Brain pericyte (primary cell): ENCODE measurements around the gene FRYL.
"Not testable (repeated sequence)": the region's sequence is repeated elsewhere in the genome, so short reads cannot be mapped to it uniquely, and the experiment has no call there.

Source experiments
- DNase-seq: peaks from one replicate; pipeline ENCODE4 v3.0.0-alpha.2; 2012; ENCODE audit warnings: low read depth, low spot score

Gene FRYL

DNA sequence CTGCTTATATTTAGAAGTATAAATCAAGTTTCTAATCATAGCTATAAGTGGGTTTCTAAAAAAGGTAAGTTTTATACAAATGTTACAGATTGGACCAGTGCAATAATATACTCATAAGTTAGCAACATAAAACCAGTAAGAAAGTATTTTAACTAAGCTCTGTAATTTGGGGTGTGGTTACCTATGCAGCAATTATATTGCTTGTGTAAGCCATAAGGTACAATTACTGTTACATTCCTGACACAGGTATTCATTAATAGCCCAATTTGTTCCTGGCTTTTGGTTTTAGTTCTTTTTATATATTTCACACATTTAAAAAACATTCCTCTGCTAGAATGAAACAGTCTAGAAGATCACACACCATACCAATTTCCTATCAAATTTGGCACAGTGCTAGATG is 115.1 kb downstream of the FRYL start:
- no peak for DNase-seq

DNA sequence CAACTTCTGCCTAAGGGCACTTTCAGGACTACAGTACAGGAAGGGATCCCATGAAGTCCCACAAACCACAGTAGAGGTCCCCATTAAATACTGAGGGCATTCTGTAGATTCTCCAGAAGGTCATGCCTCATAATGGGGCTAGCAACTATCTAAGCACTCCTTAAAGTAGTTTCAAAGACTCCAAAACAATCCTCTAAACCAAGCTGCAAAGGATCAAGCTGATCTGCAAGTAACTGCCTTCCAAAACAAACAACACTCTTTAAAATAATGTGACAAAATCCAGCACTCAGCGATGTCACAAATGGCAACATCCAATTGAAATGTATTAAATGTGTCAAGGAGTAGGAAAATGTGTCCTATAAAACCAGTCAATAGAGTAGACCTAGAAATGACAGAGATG is 118.7 kb downstream of the FRYL start:
- no peak for DNase-seq

- no peak for DNase-seq
Observed at GRCh38 chr4:48660347-48660746, 119.7 kb downstream of the FRYL start.

- DNase-seq = no peak
Observed at GRCh38 chr4:48654015-48654664, 125.9 kb downstream of the FRYL start.

DNA sequence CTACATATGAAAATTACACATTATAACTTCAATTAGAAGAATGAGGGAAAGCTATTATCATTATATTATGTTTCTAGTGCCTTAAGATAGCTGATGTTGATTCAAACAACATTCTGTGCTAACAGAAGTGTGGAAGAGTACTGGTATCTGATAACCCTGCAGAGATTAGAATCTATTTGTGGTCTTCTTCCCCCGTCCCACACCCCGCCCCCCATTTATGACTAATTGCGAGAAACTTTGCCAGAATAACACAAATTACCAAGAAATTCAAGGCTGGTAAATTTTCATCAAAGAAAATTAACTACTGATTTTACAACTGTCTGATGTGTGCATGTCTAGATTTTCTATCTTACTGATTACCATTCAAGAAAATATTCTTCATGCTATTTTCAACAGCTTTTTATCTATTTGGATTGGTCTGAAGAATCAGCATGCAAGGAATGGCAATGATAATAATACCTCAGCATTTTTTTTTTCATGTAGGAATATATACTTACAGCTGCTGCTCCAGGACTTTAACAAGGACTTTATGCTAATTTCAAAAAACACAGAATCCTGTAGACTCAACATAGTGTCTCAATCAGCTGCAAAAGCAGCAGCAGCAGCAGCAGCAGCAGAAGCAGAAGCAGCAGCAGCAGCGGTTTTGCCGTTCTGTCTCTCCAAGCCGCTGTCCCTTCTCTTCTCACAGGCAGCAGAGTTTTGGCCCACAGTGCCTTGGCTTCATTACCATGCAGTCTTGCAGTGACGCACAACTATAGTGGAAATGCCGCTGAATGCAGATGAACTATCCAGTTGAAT is 126.7 kb downstream of the FRYL start:
- no peak for DNase-seq

DNA sequence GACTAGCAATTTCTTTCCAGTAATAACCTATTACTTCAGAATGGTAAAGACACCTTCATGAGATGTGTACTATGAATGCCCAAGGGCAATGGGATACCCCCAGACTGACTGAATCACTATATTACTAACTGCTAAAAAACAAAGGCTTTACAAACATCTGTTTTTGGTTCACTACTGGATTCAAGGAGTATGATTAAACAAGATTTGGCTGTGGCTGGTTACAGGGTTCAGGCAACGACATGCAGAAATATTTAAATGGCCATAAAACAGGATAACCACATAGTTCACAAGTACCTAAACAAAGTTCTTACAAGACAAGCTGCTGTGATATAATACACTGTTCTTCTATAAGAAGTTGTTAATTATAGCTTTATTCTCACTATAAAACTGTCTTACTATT is 128.2 kb downstream of the FRYL start:
- DNase-seq = no peak

DNA sequence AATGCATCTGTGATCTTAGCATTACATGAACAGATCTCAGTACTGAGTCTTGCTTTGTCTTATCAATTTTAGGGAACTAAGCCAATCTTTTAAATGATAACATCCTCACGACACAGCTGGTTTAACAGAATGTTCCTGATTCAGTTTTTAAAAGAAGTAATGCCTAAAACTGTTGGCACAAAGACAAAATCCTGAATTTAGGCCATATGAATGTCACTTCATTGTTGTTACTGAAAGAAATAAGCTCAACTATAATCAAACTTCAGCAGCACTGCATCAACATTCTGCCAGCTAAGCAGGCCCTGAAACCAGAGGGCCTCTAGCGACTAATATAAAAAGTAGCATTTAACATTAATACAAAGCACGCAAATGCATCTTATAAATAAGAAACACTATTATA is 130.6 kb downstream of the FRYL start:
- DNase-seq = no peak

- DNase-seq = no peak
Observed at GRCh38 chr4:48645225-48645794, 134.8 kb downstream of the FRYL start.

- DNase-seq = no peak
Observed at GRCh38 chr4:48642421-48643374, 137.4 kb downstream of the FRYL start.

GRCh38 chr4:48641401-48641800 is 138.7 kb downstream of the FRYL start:
- DNase-seq = no peak

DNA sequence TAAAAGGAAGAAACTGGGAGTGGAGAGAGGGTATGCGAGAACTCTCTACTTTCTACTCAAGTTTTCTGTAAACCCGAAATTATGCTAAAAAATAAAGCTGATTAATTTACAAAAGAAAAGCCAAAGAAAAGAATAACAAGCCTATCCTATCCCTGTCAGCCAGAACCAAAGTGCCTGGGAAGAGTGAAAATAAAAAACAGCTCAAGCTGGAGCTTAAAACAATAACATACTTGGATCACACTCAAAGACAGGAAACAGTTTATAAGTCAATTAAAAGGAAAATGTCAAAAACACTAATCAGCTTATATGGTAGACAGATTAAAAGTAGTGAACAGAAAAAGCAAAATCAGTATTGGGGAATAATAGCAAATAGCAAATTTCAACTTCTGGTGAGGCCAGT is 139.4 kb downstream of the FRYL start:
- DNase-seq = no peak

GRCh38 chr4:48640225-48640624 is 139.9 kb downstream of the FRYL start:
- DNase-seq = no peak

DNA sequence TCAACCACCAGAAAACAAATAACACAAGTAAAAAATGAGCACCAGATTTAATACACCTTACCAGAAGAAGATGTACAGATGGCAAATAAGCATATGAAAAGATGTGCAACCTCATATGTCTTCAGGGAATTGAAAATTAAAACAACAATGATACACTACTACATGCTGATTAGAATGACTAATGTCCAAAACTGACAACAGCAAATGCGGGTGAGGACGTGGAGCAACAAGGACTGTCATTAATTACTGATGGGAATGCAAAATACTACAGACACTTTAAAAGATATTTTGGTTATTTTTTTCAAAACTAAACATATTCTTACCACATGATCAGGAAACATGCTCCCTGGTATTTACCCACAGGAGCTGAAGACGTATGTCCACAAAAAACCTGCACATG is 140.3 kb downstream of the FRYL start:
- no peak for DNase-seq

DNA sequence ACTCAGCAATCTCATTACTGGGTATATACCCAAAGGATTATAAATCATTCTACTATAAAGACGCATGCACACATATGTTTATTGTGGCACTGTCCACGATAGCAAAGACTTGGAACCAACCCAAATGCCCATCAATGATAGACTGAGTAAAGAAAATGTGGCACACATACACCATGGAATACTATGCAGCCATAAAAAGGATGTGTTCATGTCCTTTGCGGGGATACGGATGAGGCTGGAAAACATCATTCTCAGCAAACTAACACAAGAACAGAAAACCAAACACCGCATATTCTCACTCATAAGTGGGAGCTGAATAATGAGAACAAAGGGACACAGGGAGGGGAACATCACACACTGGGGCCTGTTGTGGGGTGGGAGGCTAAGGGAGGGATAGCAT is 141.5 kb downstream of the FRYL start:
- DNase-seq = not testable (repeated sequence)

GRCh38 chr4:48636911-48637310 is 143.2 kb downstream of the FRYL start:
- DNase-seq = no peak

- no peak for DNase-seq
Observed at GRCh38 chr4:48635980-48636379, 144.1 kb downstream of the FRYL start.

- no peak for DNase-seq
Observed at GRCh38 chr4:48635310-48635709, 144.8 kb downstream of the FRYL start.

DNA sequence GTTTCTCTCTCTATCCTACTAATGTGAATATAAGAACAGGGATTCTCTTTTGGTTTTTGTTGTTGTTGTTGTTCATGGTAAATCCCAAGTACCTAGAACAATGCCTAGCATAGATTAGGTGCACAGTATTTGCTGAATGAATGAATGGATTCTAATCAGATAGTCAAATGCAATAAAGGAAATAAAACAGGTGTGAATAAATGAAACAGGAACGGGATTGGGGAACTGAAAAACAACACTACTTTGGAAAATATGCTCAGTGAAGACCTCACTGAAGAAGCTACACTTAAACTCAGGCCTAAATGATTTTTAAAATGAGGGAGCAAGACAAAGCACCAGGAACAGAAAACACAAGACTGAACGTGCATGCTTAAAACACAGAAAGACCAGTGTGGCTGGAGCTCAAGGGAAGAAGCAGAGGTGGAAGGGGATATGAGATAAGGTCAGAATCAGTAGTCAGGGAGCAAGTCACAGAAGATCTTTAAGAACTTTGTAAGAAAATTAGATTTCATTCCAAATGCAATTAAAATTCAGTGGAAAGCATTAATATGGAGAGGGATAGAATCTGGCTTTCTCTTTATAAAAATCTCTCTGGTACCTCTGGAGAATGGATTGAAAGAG is 145.3 kb downstream of the FRYL start:
- no peak for DNase-seq

DNA sequence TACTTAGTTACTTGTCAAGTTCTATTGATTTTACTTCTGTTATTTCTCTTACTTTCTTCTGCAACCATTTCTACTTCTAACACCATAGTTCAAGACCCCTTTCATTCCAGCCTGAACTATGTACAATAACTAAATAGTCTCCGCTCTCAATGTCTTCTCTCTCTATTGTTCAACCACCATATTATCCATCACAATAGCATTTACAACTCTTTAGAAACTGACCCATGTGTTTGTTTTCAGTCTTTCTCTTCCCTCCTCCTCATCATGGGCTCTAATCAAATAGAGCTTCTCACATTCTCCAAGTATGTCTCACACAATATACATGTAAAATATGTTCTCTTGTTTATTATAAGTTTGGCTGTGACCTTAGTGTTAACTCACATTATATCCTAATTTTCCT is 146.4 kb downstream of the FRYL start:
- no peak for DNase-seq

DNA sequence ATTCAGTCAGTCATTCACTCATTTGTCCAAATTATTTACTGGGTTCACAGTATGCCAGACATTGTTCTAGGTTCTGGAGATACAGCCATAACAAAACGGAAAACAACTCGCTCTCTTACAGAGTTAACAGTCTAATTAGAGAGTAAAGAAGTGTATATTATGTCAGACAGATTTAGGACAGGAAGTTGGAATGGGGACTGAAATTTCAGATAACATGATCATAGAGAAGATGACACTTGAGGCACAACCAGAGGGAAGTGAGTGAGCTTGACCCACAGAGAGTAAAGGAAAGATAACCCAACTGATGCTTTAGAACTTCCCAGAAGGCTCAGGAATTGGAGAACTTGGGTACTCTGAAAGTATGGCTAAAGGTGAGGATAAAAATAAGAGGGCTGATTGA is 150.6 kb downstream of the FRYL start:
- DNase-seq = no peak

GRCh38 chr4:48623182-48623780 is 156.8 kb downstream of the FRYL start:
- DNase-seq = no peak
